Measurements from ENCODE around the gene TMPRSS11A. TPM values are rescaled to one million over a fixed set of nuclear protein-coding genes. Genes with fewer than 3 reads are reported as not detected.
A peak's percentile ranks its signal among the peaks of the same experiment; 100 is the strongest.

Gene TMPRSS11A
- total and polyA plus RNA-seq, 2 experiments from 2014 or later = not detected

DNA sequence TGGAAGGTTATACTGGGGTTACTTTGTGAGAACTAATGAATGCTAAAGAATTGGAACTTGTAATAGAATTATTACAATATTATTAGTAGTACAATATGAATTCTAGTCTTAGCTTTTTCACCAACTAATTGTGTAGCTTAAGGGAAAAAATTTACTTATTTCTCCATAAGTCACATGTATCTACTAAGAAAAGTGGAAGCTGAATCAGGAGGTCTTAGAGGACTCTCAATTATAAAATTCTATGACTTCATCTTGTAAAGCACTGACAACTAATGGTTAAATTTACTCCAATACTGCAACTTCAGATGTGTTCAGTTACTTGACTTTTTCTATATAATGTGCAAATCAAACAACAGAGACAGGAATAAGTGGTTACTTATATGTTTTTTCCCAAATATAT, 78.6 kb downstream of the TMPRSS11A start:
- Histone ChIP-seq H3K36me3 (no peaks in the 10 kb centered on the region), H3K4me1 (ENCODE audit: low read depth) (no peaks in the 10 kb centered on the region), H3K9me3 (ENCODE audit: low read depth) (no peaks in the 10 kb centered on the region), H3K27me3 (no peaks in the 10 kb centered on the region), H3K27ac (no peak overlapping the region), H3K4me3 (no peak overlapping the region)
- no peak for DNase-seq (ENCODE audit: low read depth in 1 of 2, low spot score in 1 of 2)
- TF ChIP-seq, protein P1, sequence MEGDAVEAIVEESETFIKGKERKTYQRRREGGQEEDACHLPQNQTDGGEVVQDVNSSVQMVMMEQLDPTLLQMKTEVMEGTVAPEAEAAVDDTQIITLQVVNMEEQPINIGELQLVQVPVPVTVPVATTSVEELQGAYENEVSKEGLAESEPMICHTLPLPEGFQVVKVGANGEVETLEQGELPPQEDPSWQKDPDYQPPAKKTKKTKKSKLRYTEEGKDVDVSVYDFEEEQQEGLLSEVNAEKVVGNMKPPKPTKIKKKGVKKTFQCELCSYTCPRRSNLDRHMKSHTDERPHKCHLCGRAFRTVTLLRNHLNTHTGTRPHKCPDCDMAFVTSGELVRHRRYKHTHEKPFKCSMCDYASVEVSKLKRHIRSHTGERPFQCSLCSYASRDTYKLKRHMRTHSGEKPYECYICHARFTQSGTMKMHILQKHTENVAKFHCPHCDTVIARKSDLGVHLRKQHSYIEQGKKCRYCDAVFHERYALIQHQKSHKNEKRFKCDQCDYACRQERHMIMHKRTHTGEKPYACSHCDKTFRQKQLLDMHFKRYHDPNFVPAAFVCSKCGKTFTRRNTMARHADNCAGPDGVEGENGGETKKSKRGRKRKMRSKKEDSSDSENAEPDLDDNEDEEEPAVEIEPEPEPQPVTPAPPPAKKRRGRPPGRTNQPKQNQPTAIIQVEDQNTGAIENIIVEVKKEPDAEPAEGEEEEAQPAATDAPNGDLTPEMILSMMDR (IDR thresholded peaks at IDR 0.05; ENCODE audit: low read depth, low read length) = no peak

GRCh38 chr4:67883902-67884301, 79.4 kb downstream of the TMPRSS11A start, which contains the start of gene TMPRSS11D:
TSS of gene TMPRSS11D (minus strand) at chr4:67884002. CDS start at chr4:67883933, 69 bp downstream.
- TF ChIP-seq, protein P1 (IDR thresholded peaks at IDR 0.05; ENCODE audit: low read depth, low read length) = no peak
- Histone ChIP-seq H3K27me3 (no peaks in the 10 kb centered on the region), H3K9me3 (ENCODE audit: low read depth) (no peaks in the 10 kb centered on the region), H3K4me1 (ENCODE audit: low read depth) (no peaks in the 10 kb centered on the region), H3K27ac (no peak within 1 kb of the TSS), H3K4me3 (no peak within 1 kb of the TSS), H3K36me3 (no peaks in the 10 kb centered on the region)
- no peak for DNase-seq (ENCODE audit: low read depth in 1 of 2, low spot score in 1 of 2)

- Histone ChIP-seq H3K36me3 (no peaks in the 10 kb centered on the region), H3K9me3 (ENCODE audit: low read depth) (no peaks in the 10 kb centered on the region), H3K4me3 (no peak overlapping the region), H3K4me1 (ENCODE audit: low read depth) (no peaks in the 10 kb centered on the region), H3K27me3 (no peaks in the 10 kb centered on the region), H3K27ac (no peak overlapping the region)
- DNase-seq (ENCODE audit: low read depth in 1 of 2, low spot score in 1 of 2) = no peak
- TF ChIP-seq, protein P1 (IDR thresholded peaks at IDR 0.05; ENCODE audit: low read depth, low read length) = no peak
These were observed 79.8 kb downstream of the TMPRSS11A start for GRCh38 chr4:67883458-67883857.

GRCh38 chr4:67880866-67881610, 82.3 kb downstream of the TMPRSS11A start:
- no peak for DNase-seq (ENCODE audit: low read depth in 1 of 2, low spot score in 1 of 2)
- Histone ChIP-seq H3K4me3 (no peak overlapping the region), H3K27me3 (no peaks in the 10 kb centered on the region), H3K9me3 (ENCODE audit: low read depth) (no peaks in the 10 kb centered on the region), H3K4me1 (ENCODE audit: low read depth) (no peaks in the 10 kb centered on the region), H3K27ac (no peak overlapping the region), H3K36me3 (no peaks in the 10 kb centered on the region)
- TF ChIP-seq, protein P1 (IDR thresholded peaks at IDR 0.05; ENCODE audit: low read depth, low read length) = no peak

- TF ChIP-seq, protein P1 (IDR thresholded peaks at IDR 0.05; ENCODE audit: low read depth, low read length) = no peak
- no peak overlapping the region for H3K4me3 ChIP-seq
These were observed 83.8 kb downstream of the TMPRSS11A start for GRCh38 chr4:67879486-67879885.

More at GRCh38 chr4:67879486-67879885, 83.8 kb downstream of the TMPRSS11A start:
- peak in 1 of 2 donors; percentile 55 for DNase-seq (ENCODE audit: low read depth in 1 of 2, low spot score in 1 of 2)
- Histone ChIP-seq H3K27ac (no peak overlapping the region), H3K36me3 (no peaks in the 10 kb centered on the region), H3K4me1 (ENCODE audit: low read depth) (no peaks in the 10 kb centered on the region), H3K9me3 (ENCODE audit: low read depth) (no peaks in the 10 kb centered on the region), H3K27me3 (no peaks in the 10 kb centered on the region)
